Ishikawa (cell line): Measurements from ENCODE around the gene PLD1.

ENCODE experiments used
- CEBPB ChIP-seq: IDR thresholded peaks from 2 replicates; pipeline ENCODE4 v1.6.1; 2012
- CREB1 ChIP-seq: IDR thresholded peaks from 2 replicates; pipeline ENCODE4 v1.6.1; 2012; ENCODE audit warnings: low read depth
- EGR1 ChIP-seq: IDR thresholded peaks from 2 replicates; pipeline ENCODE4 v1.6.1; 2012
- EP300 ChIP-seq: IDR thresholded peaks from 2 replicates; pipeline ENCODE4 v1.6.1; 2012; ENCODE audit warnings: borderline replicate concordance
- FOXM1 ChIP-seq: IDR thresholded peaks from 2 replicates; pipeline ENCODE4 v1.6.1; 2012; ENCODE audit warnings: low read depth, borderline replicate concordance
- MAX ChIP-seq: IDR thresholded peaks from 2 replicates; pipeline ENCODE4 v1.6.1; 2012
- NFIC ChIP-seq: IDR thresholded peaks from 2 replicates; pipeline ENCODE4 v1.6.1; 2012
- RAD21 ChIP-seq: IDR thresholded peaks from 2 replicates; pipeline ENCODE4 v1.6.1; 2012; ENCODE audit warnings: low read depth
- REST ChIP-seq: IDR thresholded peaks from 2 replicates; pipeline ENCODE4 v1.6.1; 2012; ENCODE audit warnings: low read depth, mild to moderate bottlenecking
- TAF1 ChIP-seq: IDR thresholded peaks from 2 replicates; pipeline ENCODE4 v1.6.1; 2012; ENCODE audit warnings: low read depth, mild to moderate bottlenecking
- TCF12 ChIP-seq: IDR thresholded peaks from 2 replicates; pipeline ENCODE4 v1.6.1; 2012; ENCODE audit warnings: low read depth
- TEAD4 ChIP-seq: IDR thresholded peaks from 2 replicates; pipeline ENCODE4 v1.6.1; 2012
- USF1 ChIP-seq: IDR thresholded peaks from 2 replicates; pipeline ENCODE4 v1.6.1; 2012
- YY1 ChIP-seq: IDR thresholded peaks from 2 replicates; pipeline ENCODE4 v1.6.1; 2012; ENCODE audit warnings: low read depth
- ZBTB7A ChIP-seq: IDR thresholded peaks from 2 replicates; pipeline ENCODE4 v1.6.1; 2012; ENCODE audit warnings: low read depth

Gene PLD1

GRCh38 chr3:171564748-171565480 lies 245.4 kb downstream of the PLD1 start:
- no peak for TF ChIP-seq TCF12
- TF ChIP-seq ZBTB7A: no peak
- TF ChIP-seq YY1: no peak
- TF ChIP-seq USF1: no peak
- no peak for TF ChIP-seq CREB1
- TF ChIP-seq CEBPB: no peak

- TF ChIP-seq RAD21: no peak
- TF ChIP-seq MAX: no peak
- no peak for TF ChIP-seq EP300
- no peak for TF ChIP-seq TEAD4
- TF ChIP-seq ZBTB7A: no peak
- no peak for TF ChIP-seq TAF1
- no peak for TF ChIP-seq CEBPB
- no peak for TF ChIP-seq REST
- no peak for TF ChIP-seq TCF12
- no peak for TF ChIP-seq USF1
- no peak for TF ChIP-seq NFIC
- TF ChIP-seq EGR1: no peak
- TF ChIP-seq YY1: no peak
- no peak for TF ChIP-seq CREB1
- TF ChIP-seq FOXM1: no peak
Measured at GRCh38 chr3:171563298-171563697, 247.0 kb downstream of the PLD1 start.

- TF ChIP-seq FOXM1 (no peak), TCF12 (no peak), EP300 (no peak), NFIC (no peak), USF1 (no peak), ZBTB7A (no peak), TEAD4 (no peak)
Measured at GRCh38 chr3:171561596-171562323, 248.5 kb downstream of the PLD1 start.

GRCh38 chr3:171559586-171559985 lies 250.7 kb downstream of the PLD1 start:
- no peak for TF ChIP-seq EP300
- TF ChIP-seq CEBPB: no peak
- TF ChIP-seq ZBTB7A: no peak
- no peak for TF ChIP-seq EGR1
- no peak for TF ChIP-seq CREB1
- TF ChIP-seq RAD21: no peak
- TF ChIP-seq USF1: no peak
- TF ChIP-seq TCF12: no peak
- no peak for TF ChIP-seq FOXM1
- TF ChIP-seq NFIC: no peak
- no peak for TF ChIP-seq TAF1
- TF ChIP-seq MAX: no peak
- TF ChIP-seq YY1: no peak
- TF ChIP-seq REST: no peak
- TF ChIP-seq TEAD4: no peak

- TF ChIP-seq TCF12 (no peak), RAD21 (no peak), MAX (no peak), TAF1 (no peak), NFIC (no peak)
Measured at GRCh38 chr3:171558188-171558696, 252.0 kb downstream of the PLD1 start.
